NB4 (cell line): ENCODE measurements around the gene RFX3.

ENCODE experiments used
- CTCF ChIP-seq: IDR thresholded peaks from one replicate; pipeline ENCODE4 v1.5.1; 2012; ENCODE audit warnings: low read depth, low read length
- MAX ChIP-seq: IDR thresholded peaks from 2 replicates; pipeline ENCODE4 v1.6.1; 2011; ENCODE audit warnings: low read depth, low read length
- POLR2A ChIP-seq: IDR thresholded peaks from 2 replicates; pipeline ENCODE4 v1.6.1; 2011; ENCODE audit warnings: mild to moderate bottlenecking; ENCODE audit not compliant: insufficient read length; ENCODE audit errors: extremely low read depth

- no peak for TF ChIP-seq CTCF
- no peak for TF ChIP-seq POLR2A
- no peak for TF ChIP-seq MAX
These were observed 287.6 kb downstream of the RFX3 start for GRCh38 chr9:3238236-3238635.
